ENCODE measurements around the gene FRMD4B. TPM values are rescaled to one million over a fixed set of nuclear protein-coding genes. Genes with fewer than 3 reads are reported as not detected.

Gene FRMD4B
- total and polyA plus RNA-seq, 7 donors: 1.1 to 4.0 (median 2.9) TPM

DNA sequence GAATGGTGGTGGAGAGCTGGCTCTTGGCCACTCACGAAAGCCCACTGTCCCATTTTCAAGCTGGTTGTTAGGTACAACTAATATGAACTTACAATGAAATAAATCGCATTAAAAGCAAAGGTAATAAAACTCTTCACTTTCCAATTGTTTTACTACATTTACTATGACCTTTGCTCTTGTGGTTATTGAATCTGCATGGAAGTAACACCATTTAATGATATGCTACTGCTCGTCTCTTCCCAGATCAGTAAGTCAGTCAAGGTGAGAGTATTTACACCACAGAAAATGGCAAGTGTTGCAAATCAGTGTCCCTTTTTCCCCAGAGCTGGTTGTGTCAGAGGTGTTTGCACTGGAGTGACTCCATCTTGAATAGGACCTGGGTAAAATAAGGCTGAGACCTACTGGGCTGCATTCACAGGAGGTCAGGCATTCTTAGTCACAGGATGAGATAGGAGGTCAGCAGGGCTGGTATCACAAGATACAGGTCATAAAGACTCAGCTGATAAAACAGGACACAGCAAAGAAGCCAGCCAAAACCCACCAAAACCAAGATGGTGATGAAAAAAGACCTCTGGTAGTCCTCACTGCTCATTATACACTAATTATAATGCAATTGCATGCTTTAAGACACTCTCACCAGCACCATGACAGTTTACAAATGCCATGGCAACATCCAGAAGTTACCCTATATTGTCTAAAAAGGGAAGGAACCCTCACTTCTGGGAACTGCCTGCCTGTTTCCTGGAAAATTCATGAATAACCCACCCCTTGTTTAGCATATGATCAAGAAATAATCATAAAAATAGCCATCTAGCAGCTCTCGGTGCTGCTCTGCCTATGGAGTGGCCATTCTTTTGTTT lies 57.6 kb downstream of the FRMD4B start:
- no peaks in the 10 kb centered on the region for H3K27me3 ChIP-seq (ENCODE audit: insufficient read depth in 3 of 3, low read length in 2 of 3)
- H3K36me3 ChIP-seq (ENCODE audit: insufficient read depth in 1 of 2, low read depth in 1 of 2): no peaks in the 10 kb centered on the region
- intact Hi-C loops (cut with DNase I): no loop called here
- H3K9me3 ChIP-seq: no peaks in the 10 kb centered on the region
- no peaks in the 10 kb centered on the region for H3K4me1 ChIP-seq
- TF ChIP-seq, protein P1, sequence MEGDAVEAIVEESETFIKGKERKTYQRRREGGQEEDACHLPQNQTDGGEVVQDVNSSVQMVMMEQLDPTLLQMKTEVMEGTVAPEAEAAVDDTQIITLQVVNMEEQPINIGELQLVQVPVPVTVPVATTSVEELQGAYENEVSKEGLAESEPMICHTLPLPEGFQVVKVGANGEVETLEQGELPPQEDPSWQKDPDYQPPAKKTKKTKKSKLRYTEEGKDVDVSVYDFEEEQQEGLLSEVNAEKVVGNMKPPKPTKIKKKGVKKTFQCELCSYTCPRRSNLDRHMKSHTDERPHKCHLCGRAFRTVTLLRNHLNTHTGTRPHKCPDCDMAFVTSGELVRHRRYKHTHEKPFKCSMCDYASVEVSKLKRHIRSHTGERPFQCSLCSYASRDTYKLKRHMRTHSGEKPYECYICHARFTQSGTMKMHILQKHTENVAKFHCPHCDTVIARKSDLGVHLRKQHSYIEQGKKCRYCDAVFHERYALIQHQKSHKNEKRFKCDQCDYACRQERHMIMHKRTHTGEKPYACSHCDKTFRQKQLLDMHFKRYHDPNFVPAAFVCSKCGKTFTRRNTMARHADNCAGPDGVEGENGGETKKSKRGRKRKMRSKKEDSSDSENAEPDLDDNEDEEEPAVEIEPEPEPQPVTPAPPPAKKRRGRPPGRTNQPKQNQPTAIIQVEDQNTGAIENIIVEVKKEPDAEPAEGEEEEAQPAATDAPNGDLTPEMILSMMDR (IDR thresholded peaks at IDR 0.05): no peak
- no peak for DNase-seq
- no peak overlapping the region for H3K27ac ChIP-seq
- no peak overlapping the region for H3K4me3 ChIP-seq
- 83 to 88% (median 84%) methylated on average over 4 of the region's 4 CpGs for WGBS, 3 donors
- ATAC-seq: no peak

DNA sequence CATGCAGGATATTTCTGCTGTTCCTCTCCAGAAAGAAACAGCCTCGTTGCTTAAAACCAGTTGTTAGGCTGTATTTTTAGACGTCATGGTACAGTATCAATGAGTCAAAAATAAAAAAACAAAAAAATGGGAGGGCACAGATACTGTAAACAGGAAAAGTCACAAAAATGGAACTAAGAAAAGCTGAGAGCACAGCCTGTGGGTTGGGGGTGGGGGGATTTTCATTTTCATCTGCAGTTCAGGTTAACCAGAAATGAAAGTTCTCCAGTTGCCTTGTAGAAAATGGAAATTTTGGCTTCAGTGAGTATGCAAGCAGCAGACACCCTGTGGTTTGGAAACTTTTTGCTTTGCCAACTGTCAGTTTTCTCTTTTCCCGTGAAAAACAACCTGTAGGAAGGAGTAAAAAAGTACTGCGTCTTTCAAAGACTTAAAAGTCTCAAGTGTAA lies 59.0 kb downstream of the FRMD4B start:
- H3K4me3 ChIP-seq: no peak overlapping the region
- intact Hi-C loops (cut with DNase I): no loop called here
- DNase-seq (no peak), ATAC-seq (no peak)
- 32 to 38% (median 33%) methylated on average over 4 of the region's 4 CpGs for WGBS, 3 donors
- TF ChIP-seq, protein P1 (IDR thresholded peaks at IDR 0.05): no peak
- no peaks in the 10 kb centered on the region for H3K4me1 ChIP-seq
- H3K9me3 ChIP-seq: no peaks in the 10 kb centered on the region
- H3K36me3 ChIP-seq (ENCODE audit: insufficient read depth in 1 of 2, low read depth in 1 of 2): no peaks in the 10 kb centered on the region
- H3K27ac ChIP-seq: no peak overlapping the region
- H3K27me3 ChIP-seq (ENCODE audit: insufficient read depth in 3 of 3, low read length in 2 of 3): no peaks in the 10 kb centered on the region

DNA sequence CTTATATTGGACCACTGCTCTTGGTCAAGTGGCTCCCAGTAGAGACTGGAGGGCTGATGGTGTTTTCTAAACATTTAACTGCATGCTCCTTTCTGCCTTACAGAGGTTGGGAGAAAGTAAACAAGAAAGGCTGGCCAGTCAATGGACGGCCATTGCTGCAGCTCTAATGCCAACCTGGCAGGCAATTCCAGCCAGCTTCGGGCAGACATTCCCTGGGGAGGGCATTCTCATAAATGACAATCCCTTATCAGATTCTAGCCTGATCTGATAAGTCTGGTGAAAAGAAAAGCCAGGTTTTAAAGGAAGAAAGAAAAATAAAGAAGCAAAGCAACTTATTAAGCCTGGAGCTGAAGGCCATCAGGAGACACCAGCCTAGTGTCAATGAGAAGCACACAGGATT lies 60.7 kb downstream of the FRMD4B start:
- H3K27me3 ChIP-seq (ENCODE audit: insufficient read depth in 3 of 3, low read length in 2 of 3): no peaks in the 10 kb centered on the region
- H3K27ac ChIP-seq: no peak overlapping the region
- no peak for ATAC-seq
- no peak overlapping the region for H3K4me3 ChIP-seq
- TF ChIP-seq, protein P1 (IDR thresholded peaks at IDR 0.05): no peak
- H3K4me1 ChIP-seq: no peaks in the 10 kb centered on the region
- intact Hi-C loops (cut with DNase I): no loop called here
- DNase-seq: no peak
- no peaks in the 10 kb centered on the region for H3K36me3 ChIP-seq (ENCODE audit: insufficient read depth in 1 of 2, low read depth in 1 of 2)
- 18 to 54% (median 25%) methylated on average over 2 of the region's 2 CpGs for WGBS, 3 donors
- no peaks in the 10 kb centered on the region for H3K9me3 ChIP-seq

DNA sequence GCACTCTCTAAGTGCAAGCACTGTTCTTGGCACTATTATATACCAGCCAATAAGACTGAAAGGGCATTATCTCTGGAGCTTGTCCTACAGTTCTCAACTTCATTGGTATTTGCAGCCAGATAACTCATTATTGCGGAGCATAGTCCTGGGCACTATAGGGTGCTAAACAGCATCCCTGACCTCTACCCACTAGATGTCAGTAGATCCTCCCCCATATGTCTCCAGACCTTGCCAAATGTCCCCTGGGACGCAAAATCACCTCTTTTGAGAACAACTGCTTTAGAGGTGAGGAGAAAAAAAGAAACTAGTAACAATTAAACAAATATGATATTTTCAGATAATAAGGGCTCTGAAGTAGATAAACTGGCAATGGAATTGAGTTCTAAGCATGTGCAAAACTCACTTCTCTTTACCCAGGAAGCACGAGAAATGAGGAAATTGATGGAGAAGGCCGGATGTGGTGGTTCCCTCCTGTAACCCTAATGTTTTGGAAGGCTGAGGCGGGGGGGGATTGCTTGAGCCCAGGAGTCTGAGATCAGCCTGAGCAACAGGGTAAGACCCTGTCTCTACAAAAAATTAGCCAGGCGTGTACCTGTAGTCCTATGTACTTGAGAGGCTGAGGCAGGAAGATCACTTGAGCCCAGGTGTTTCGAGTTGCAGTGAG lies 61.4 kb downstream of the FRMD4B start:
- TF ChIP-seq, protein P1 (IDR thresholded peaks at IDR 0.05): peak; percentile 23
- H3K27ac ChIP-seq: no peak overlapping the region

More for the DNA sequence above, 61.4 kb downstream of the FRMD4B start:
- ATAC-seq: peak in 1 of 4 donors; percentile 48
- no peak overlapping the region for H3K4me3 ChIP-seq
- no peaks in the 10 kb centered on the region for H3K4me1 ChIP-seq
- no peaks in the 10 kb centered on the region for H3K36me3 ChIP-seq (ENCODE audit: insufficient read depth in 1 of 2, low read depth in 1 of 2)
- intact Hi-C loops (cut with DNase I): no loop called here
- no peaks in the 10 kb centered on the region for H3K9me3 ChIP-seq
- WGBS, 3 donors: 69 to 87% (median 80%) methylated on average over 7 of the region's 7 CpGs
- DNase-seq: no peak
- no peaks in the 10 kb centered on the region for H3K27me3 ChIP-seq (ENCODE audit: insufficient read depth in 3 of 3, low read length in 2 of 3)
